ENCODE results near the gene ELK4.

The ELK4 gene

GRCh38 chr1:205581321-205581980 lies 50.4 kb downstream of the ELK4 start:
- DNase-seq (ENCODE audit: low read depth, low spot score) = no peak

GRCh38 chr1:205580923-205581180 lies 51.0 kb downstream of the ELK4 start:
- DNase-seq (ENCODE audit: low read depth, low spot score) = no peak

GRCh38 chr1:205580140-205580922 lies 51.5 kb downstream of the ELK4 start:
- no peak for DNase-seq (ENCODE audit: low read depth, low spot score)

- DNase-seq (ENCODE audit: low read depth, low spot score) = no peak
Observed at GRCh38 chr1:205579711-205580110, 52.1 kb downstream of the ELK4 start.

GRCh38 chr1:205578780-205579571 lies 52.8 kb downstream of the ELK4 start:
- no peak for DNase-seq (ENCODE audit: low read depth, low spot score)

- no peak for DNase-seq (ENCODE audit: low read depth, low spot score)
Observed at GRCh38 chr1:205577874-205578658, 53.7 kb downstream of the ELK4 start.

- DNase-seq (ENCODE audit: low read depth, low spot score) = no peak
Observed at GRCh38 chr1:205576805-205577761, 54.7 kb downstream of the ELK4 start.

- no peak for DNase-seq (ENCODE audit: low read depth, low spot score)
Observed at GRCh38 chr1:205576011-205576410, 55.8 kb downstream of the ELK4 start.

- DNase-seq (ENCODE audit: low read depth, low spot score) = no peak
Observed at GRCh38 chr1:205575294-205575885, 56.4 kb downstream of the ELK4 start.

- DNase-seq (ENCODE audit: low read depth, low spot score) = no peak
Observed at GRCh38 chr1:205572421-205572820, 59.4 kb downstream of the ELK4 start.

GRCh38 chr1:205571747-205572146 lies 60.1 kb downstream of the ELK4 start:
- DNase-seq (ENCODE audit: low read depth, low spot score) = no peak

- no peak for DNase-seq (ENCODE audit: low read depth, low spot score)
Observed at GRCh38 chr1:205570796-205571537, 60.8 kb downstream of the ELK4 start.

GRCh38 chr1:205570173-205570501 lies 61.7 kb downstream of the ELK4 start:
- no peak for DNase-seq (ENCODE audit: low read depth, low spot score)

- DNase-seq (ENCODE audit: low read depth, low spot score) = no peak
Observed at GRCh38 chr1:205569411-205570172, 62.2 kb downstream of the ELK4 start.

- no peak for DNase-seq (ENCODE audit: low read depth, low spot score)
Observed at GRCh38 chr1:205568469-205569361, 63.1 kb downstream of the ELK4 start.

- no peak for DNase-seq (ENCODE audit: low read depth, low spot score)
Observed at GRCh38 chr1:205568135-205568468, 63.7 kb downstream of the ELK4 start.

- no peak for DNase-seq (ENCODE audit: low read depth, low spot score)
Observed at GRCh38 chr1:205567716-205568115, 64.1 kb downstream of the ELK4 start.

GRCh38 chr1:205565799-205566198 lies 66.0 kb downstream of the ELK4 start:
- no peak for DNase-seq (ENCODE audit: low read depth, low spot score)

Measured in activated CD4-positive, CD25-positive, alpha-beta regulatory T cell treated with anti-CD3 and anti-CD28 coated beads, Interleukin-2, amount 50 U/mL, for 16 hours (primary cell).